Heart left ventricle (tissue), 16 donors: Measurements from ENCODE around the gene TTLL7. TPM values are rescaled to one million over a fixed set of nuclear protein-coding genes. Genes with fewer than 3 reads are reported as not detected.
A peak's percentile ranks its signal among the peaks of the same experiment; 100 is the strongest.

Source experiments
- ATAC-seq, 4 donors: fragments of 200-7000 bp; cut with Tn5 transposase; one replicate each; pipeline ENCODE4 v1.9.1; 2020 to 2022; ENCODE audit warnings: moderate library complexity in 4 of 4, mild to moderate bottlenecking in 3 of 4, moderate number of reproducible peaks in 1 of 4
- DNase-seq, 5 donors: peaks; one replicate each; pipeline ENCODE4 v3.0.0-alpha.2; 2020
- H3K27ac ChIP-seq, 12 donors: fragments of 200-600 bp; sonication (generic) in 4 of 12; one replicate each; pipeline versions ENCODE4 v1.5.0 to v1.8.0; 2016 to 2022; ENCODE audit warnings: mild to moderate bottlenecking in 2 of 12
- H3K27me3 ChIP-seq, 9 donors: fragments of 200-600 bp; sonication (generic) in 2 of 9; one replicate each; pipeline versions ENCODE4 v1.5.1 to v1.8.0; 2016 to 2022; ENCODE audit warnings: mild to moderate bottlenecking in 3 of 9
- H3K36me3 ChIP-seq, 9 donors: fragments of 200-600 bp; sonication (generic) in 2 of 9; one replicate each; pipeline versions ENCODE4 v1.5.0 to v1.8.0; 2018 to 2022; ENCODE audit warnings: mild to moderate bottlenecking in 2 of 9
- H3K4me1 ChIP-seq, 12 donors: fragments of 200-600 bp; sonication (generic) in 4 of 12; one replicate each; pipeline versions ENCODE4 v1.5.0 to v1.8.0; 2016 to 2022; ENCODE audit warnings: mild to moderate bottlenecking in 3 of 12
- H3K4me3 ChIP-seq, 12 donors: fragments of 200-600 bp; sonication (generic) in 4 of 12; one replicate each; pipeline versions ENCODE4 v1.5.0 to v1.8.0; 2017 to 2022; ENCODE audit warnings: mild to moderate bottlenecking in 9 of 12, moderate library complexity in 4 of 12
- H3K9me3 ChIP-seq, 12 donors: fragments of 200-600 bp; sonication (generic) in 4 of 12; one replicate each; pipeline versions ENCODE4 v1.5.0 to v1.8.0; 2016 to 2022; ENCODE audit warnings: mild to moderate bottlenecking in 1 of 12
- CTCF ChIP-seq, 12 donors: fragments of 200-600 bp; sonication (generic) in 4 of 12; IDR thresholded peaks; one replicate each; pipeline versions ENCODE4 v1.5.0 to v1.8.0; 2018 to 2022; ENCODE audit warnings: antibody characterized with exemption in 12 of 12, mild to moderate bottlenecking in 5 of 12
- POLR2A ChIP-seq, 2 donors: fragments of 450-650 bp; IDR thresholded peaks; one replicate each; pipeline ENCODE4 v1.6.1; 2017; ENCODE audit warnings: antibody characterized with exemption in 2 of 2, mild to moderate bottlenecking in 2 of 2, moderate library complexity in 2 of 2
- WGBS, 4 donors: extraction: QIAGEN DNeasy Blood & Tissue Kit in 2 of 4; methylation state at CpG; one replicate each; pipeline versions ENCODE4 v1.1.5 to v1.1.7; 2013 to 2018; 5-methylcytosine and 5-hydroxymethylcytosine counted together
- intact Hi-C, 10 donors: fragments of 100-400 bp; cut with DNase I; formaldehyde crosslinking; loops; one replicate each; pipeline versions ENCODE4 v1.11.1 to v1.14.2; 2022
- polyA plus RNA-seq, 2 donors: library from polyadenylated mRNA; stranded (reverse); fragments of 200-250 nt; gene quantifications; one replicate each; pipeline ENCODE4 v1.2.3, GENCODE V29; 2013
- total RNA-seq, 9 donors: library from RNA; depleted of rRNA in 2 of 9; stranded (reverse); fragments of >200 nt in 2 of 9; fragmentation: NEBNext Ultra II Directional in 3 of 9; extraction: Animal tissue kit (Norgen Biotek cat#: 25700) in 3 of 9; gene quantifications; one replicate each; pipeline versions ENCODE4 v1.1.0 to v1.2.4, GENCODE V29; 2016 to 2023
- donor health status: ischemic (EF 13 %, LVEDD 7.1; RV severe dilation, severe dysfunction).
- donor health status: healthy with polysubstance abuse.
- donor health status: DM: no; HTN: yes; CAD: no.
- donor health status: DM: no; HTN: no; CAD: no.
- donor health status: ischemic (EF 25% LVEDD 6.9; RV normal size, moderate dysfunction).
- donor health status: ischemic (EF 25% LVEDD 5.7; RV mildly dilated, moderate dysfunction).
- donor health status: healthy.
- donor health status: DM: yes; HTN: yes; CAD: no.
- donor health status: ischemic (EF 35%, LVEDD 5.7; RV mildly dilated, moderate dysfunction).
- donor health status: nonischemic (EF 11% LVEDD 7.7; RV severe dilation, severe dysfunction).
- donor health status: DM: yes; HTN: yes; CAD: no.
- donor health status: PGD.
- donor health status: ischemic (EF 29% LVEDD 5.4; RV normal size, mild dysfunction).
- donor health status: nonischemic (EF 23%, LVEDD 6.1; RV moderate dilation, normal function).

TTLL7 gene
- total and polyA plus RNA-seq, 11 donors: 0.87 to 12.8 (median 3.2) TPM

- H3K27ac ChIP-seq: no peak overlapping the region
- WGBS, 4 donors: 77 to 83% (median 79%) methylated on average over 3 of the region's 3 CpGs
These were observed 1.3 kb downstream of the TTLL7 start for GRCh38 chr1:83997631-83998030.

GRCh38 chr1:83996621-83997020, 2.3 kb downstream of the TTLL7 start:
- Histone ChIP-seq H3K36me3 (no peaks in the 10 kb centered on the region), H3K27me3 (peaks cover 0 to 34% (median 0%) of the 10 kb centered on the region in 9 donors), H3K4me3 (no peak overlapping the region), H3K27ac (no peak overlapping the region), H3K4me1 (peaks cover 0 to 24% (median 2%) of the 10 kb centered on the region in 12 donors), H3K9me3 (no peaks in the 10 kb centered on the region)
- intact Hi-C loops: loop anchor here in 2 of 10 donors (5.0 to 10.0 kb wide), 2 partner anchors 81 to 128 kb away; no protein-coding TSS in a partner anchor
- WGBS, 4 donors: 33 to 56% (median 43%) methylated on average over 1 of the region's 1 CpG
- DNase-seq (no peak), ATAC-seq (no peak)
- TF ChIP-seq CTCF (IDR thresholded peaks at IDR 0.05) (no peak), POLR2A (IDR thresholded peaks at IDR 0.05) (no peak)

More at GRCh38 chr1:83997631-83998030, 1.3 kb downstream of the TTLL7 start:
- TF ChIP-seq CTCF (IDR thresholded peaks at IDR 0.05) (no peak), POLR2A (IDR thresholded peaks at IDR 0.05) (no peak)
- intact Hi-C loops: loop anchor here in 2 of 10 donors (5.0 to 10.0 kb wide), 2 partner anchors 80 to 127 kb away; no protein-coding TSS in a partner anchor
- Histone ChIP-seq H3K9me3 (no peaks in the 10 kb centered on the region), H3K4me1 (peaks cover 0 to 24% (median 2%) of the 10 kb centered on the region in 12 donors), H3K4me3 (peak overlapping the region in 5 of 12 donors; percentile 74 to 91 (median 80)), H3K27me3 (peaks cover 0 to 34% (median 0%) of the 10 kb centered on the region in 9 donors), H3K36me3 (no peaks in the 10 kb centered on the region)
- DNase-seq: no peak
- no peak for ATAC-seq

GRCh38 chr1:83996191-83996590, 2.7 kb downstream of the TTLL7 start:
- Histone ChIP-seq H3K27ac (no peak overlapping the region), H3K9me3 (no peaks in the 10 kb centered on the region), H3K27me3 (peaks cover 0 to 32% (median 0%) of the 10 kb centered on the region in 9 donors), H3K4me1 (peaks cover 0 to 24% (median 2%) of the 10 kb centered on the region in 12 donors), H3K4me3 (no peak overlapping the region), H3K36me3 (no peaks in the 10 kb centered on the region)
- WGBS, 4 donors: 55 to 81% (median 72%) methylated on average over 2 of the region's 2 CpGs
- intact Hi-C loops: loop anchor here in 2 of 10 donors (5.0 to 10.0 kb wide), 2 partner anchors 81 to 129 kb away; no protein-coding TSS in a partner anchor
- DNase-seq: no peak
- TF ChIP-seq CTCF (IDR thresholded peaks at IDR 0.05): no peak
- no peak for ATAC-seq

DNA sequence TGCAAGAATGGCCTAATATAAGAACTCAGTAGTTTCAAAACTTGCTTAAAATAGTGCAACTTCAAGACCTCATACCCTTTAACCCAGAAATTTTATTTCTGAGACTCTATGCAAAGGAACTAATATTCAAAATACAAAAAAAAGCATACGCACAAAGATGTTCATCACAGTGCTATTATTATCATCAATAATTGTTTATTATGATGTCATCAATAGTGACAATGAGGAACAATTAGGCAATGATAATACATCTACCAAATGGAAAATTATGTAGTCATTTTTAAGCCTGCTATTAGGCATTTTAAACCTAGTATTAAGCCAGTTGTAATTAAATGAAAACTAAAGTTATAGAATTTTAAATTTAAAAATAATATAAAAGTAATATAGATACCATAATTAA, 3.3 kb downstream of the TTLL7 start:
- 80 to 92% (median 89%) methylated on average over 1 of the region's 1 CpG for WGBS, 4 donors
- Histone ChIP-seq H3K27ac (no peak overlapping the region), H3K4me1 (peaks cover 0 to 24% (median 2%) of the 10 kb centered on the region in 12 donors), H3K27me3 (peaks cover 0 to 27% (median 0%) of the 10 kb centered on the region in 9 donors), H3K36me3 (no peaks in the 10 kb centered on the region), H3K4me3 (no peak overlapping the region), H3K9me3 (no peaks in the 10 kb centered on the region)
- TF ChIP-seq CTCF (IDR thresholded peaks at IDR 0.05) (no peak), POLR2A (IDR thresholded peaks at IDR 0.05) (no peak)
- no peak for DNase-seq
- ATAC-seq: no peak
- intact Hi-C loops: loop anchor here in 2 of 10 donors (5.0 to 10.0 kb wide), 2 partner anchors 82 to 129 kb away; no protein-coding TSS in a partner anchor
